ENCODE measurements around the gene SLC39A11. TPM values are rescaled to one million over a fixed set of nuclear protein-coding genes. Genes with fewer than 3 reads are reported as not detected.

Gene SLC39A11
- total and polyA plus RNA-seq, 2 of the 13 experiments (the other 11 are each of a cell fraction or from before 2014, with no cell fraction given), result 17.2 to 31.5 TPM

DNA sequence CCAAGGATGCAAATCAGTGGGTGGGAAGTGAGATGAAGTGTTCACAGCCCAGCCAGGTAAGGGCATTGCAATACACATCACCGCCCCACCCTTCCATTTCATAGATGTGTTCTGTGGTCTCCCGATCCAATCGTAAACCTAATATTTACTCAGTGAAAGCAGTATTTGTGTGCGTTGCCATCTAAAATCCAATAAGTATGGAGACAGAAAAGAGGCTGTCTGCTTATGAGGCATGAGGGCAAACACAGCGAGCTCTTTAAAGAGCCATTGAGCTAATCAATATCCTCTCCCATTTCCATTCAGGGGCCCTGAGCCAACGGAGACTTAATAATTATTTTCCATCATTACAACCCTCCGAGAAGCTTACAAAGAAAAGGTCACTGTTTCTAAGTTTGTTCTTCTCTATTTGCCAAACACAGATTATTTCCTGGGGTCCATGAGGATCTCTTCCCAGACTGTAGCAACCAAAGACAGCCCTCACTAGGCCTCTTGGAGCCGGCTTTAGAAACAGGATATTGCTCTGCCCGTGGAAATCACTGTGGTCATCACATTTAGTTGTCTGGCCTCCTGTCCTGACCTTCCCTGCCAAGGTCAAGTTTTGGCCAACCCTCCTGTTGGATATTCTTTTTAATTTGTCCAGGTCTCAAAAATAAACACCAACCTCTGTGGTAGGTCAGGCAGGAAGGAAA, 120.1 kb downstream of the SLC39A11 start (continued):
- TF ChIP-seq, protein P1, sequence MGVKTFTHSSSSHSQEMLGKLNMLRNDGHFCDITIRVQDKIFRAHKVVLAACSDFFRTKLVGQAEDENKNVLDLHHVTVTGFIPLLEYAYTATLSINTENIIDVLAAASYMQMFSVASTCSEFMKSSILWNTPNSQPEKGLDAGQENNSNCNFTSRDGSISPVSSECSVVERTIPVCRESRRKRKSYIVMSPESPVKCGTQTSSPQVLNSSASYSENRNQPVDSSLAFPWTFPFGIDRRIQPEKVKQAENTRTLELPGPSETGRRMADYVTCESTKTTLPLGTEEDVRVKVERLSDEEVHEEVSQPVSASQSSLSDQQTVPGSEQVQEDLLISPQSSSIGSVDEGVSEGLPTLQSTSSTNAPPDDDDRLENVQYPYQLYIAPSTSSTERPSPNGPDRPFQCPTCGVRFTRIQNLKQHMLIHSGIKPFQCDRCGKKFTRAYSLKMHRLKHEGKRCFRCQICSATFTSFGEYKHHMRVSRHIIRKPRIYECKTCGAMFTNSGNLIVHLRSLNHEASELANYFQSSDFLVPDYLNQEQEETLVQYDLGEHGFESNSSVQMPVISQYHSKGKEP (CRISPR knock-in tag; IDR thresholded peaks at IDR 0.05), result no peak
- TF ChIP-seq EP300 (IDR thresholded peaks at IDR 0.05; ENCODE audit: low read depth in 2 of 2, low read length in 2 of 2), result peak in 1 of 2 experiments; percentile 68; a peak in 2 of 4 replicates
- TF ChIP-seq EP300 (CRISPR knock-in tag; IDR thresholded peaks at IDR 0.05; ENCODE audit: borderline replicate concordance), result no peak
- no peak for TF ChIP-seq TEAD2 (CRISPR knock-in tag; IDR thresholded peaks at IDR 0.05)
- TF ChIP-seq TAF15 (IDR thresholded peaks at IDR 0.05; ENCODE audit: low read depth, low read length, poor library complexity, severe bottlenecking), result no peak
- no peak for TF ChIP-seq ZNF713 (CRISPR knock-in tag; IDR thresholded peaks at IDR 0.05)
- TF ChIP-seq ZNF10 (CRISPR knock-in tag; IDR thresholded peaks at IDR 0.05; ENCODE audit: borderline replicate concordance, low read depth), result no peak
- TF ChIP-seq ZBTB25 (CRISPR knock-in tag; IDR thresholded peaks at IDR 0.05), result 0 out of 2 replicates have a peak, but pooled peaks have one; percentile 42
- TF ChIP-seq, protein P2, sequence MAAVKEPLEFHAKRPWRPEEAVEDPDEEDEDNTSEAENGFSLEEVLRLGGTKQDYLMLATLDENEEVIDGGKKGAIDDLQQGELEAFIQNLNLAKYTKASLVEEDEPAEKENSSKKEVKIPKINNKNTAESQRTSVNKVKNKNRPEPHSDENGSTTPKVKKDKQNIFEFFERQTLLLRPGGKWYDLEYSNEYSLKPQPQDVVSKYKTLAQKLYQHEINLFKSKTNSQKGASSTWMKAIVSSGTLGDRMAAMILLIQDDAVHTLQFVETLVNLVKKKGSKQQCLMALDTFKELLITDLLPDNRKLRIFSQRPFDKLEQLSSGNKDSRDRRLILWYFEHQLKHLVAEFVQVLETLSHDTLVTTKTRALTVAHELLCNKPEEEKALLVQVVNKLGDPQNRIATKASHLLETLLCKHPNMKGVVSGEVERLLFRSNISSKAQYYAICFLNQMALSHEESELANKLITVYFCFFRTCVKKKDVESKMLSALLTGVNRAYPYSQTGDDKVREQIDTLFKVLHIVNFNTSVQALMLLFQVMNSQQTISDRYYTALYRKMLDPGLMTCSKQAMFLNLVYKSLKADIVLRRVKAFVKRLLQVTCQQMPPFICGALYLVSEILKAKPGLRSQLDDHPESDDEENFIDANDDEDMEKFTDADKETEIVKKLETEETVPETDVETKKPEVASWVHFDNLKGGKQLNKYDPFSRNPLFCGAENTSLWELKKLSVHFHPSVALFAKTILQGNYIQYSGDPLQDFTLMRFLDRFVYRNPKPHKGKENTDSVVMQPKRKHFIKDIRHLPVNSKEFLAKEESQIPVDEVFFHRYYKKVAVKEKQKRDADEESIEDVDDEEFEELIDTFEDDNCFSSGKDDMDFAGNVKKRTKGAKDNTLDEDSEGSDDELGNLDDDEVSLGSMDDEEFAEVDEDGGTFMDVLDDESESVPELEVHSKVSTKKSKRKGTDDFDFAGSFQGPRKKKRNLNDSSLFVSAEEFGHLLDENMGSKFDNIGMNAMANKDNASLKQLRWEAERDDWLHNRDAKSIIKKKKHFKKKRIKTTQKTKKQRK (IDR thresholded peaks at IDR 0.05; ENCODE audit: low read length), result no peak
- peak; percentile 29; the same call in 1 of the 2 replicates for TF ChIP-seq MEF2D (CRISPR knock-in tag; IDR thresholded peaks at IDR 0.05)
- peak; percentile 33; the same call in 1 of the 2 replicates for TF ChIP-seq PPARG (CRISPR knock-in tag; conservative IDR thresholded peaks at IDR 0.05)
- TF ChIP-seq, protein P3, sequence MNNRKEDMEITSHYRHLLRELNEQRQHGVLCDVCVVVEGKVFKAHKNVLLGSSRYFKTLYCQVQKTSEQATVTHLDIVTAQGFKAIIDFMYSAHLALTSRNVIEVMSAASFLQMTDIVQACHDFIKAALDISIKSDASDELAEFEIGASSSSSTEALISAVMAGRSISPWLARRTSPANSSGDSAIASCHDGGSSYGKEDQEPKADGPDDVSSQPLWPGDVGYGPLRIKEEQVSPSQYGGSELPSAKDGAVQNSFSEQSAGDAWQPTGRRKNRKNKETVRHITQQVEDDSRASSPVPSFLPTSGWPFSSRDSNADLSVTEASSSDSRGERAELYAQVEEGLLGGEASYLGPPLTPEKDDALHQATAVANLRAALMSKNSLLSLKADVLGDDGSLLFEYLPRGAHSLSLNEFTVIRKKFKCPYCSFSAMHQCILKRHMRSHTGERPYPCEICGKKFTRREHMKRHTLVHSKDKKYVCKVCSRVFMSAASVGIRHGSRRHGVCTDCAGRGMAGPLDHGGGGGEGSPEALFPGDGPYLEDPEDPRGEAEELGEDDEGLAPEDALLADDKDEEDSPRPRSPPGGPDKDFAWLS (CRISPR knock-in tag; IDR thresholded peaks at IDR 0.05; ENCODE audit: borderline replicate concordance), result no peak
- TF ChIP-seq SUZ12 (IDR thresholded peaks at IDR 0.05; ENCODE audit: low read depth, low read length), result no peak
- no peak for TF ChIP-seq ATF5 (CRISPR knock-in tag; IDR thresholded peaks at IDR 0.05; ENCODE audit: low read depth)
- no peak for TF ChIP-seq MED13 (CRISPR knock-in tag; IDR thresholded peaks at IDR 0.05)
- no peak for TF ChIP-seq ZNF430 (CRISPR knock-in tag; IDR thresholded peaks at IDR 0.05)
- peak; percentile 90; the same call in 1 of the 2 replicates for TF ChIP-seq CBFB (CRISPR knock-in tag; IDR thresholded peaks at IDR 0.05)
- TF ChIP-seq TFAP4 (IDR thresholded peaks at IDR 0.05; ENCODE audit: borderline replicate concordance, low read depth), result no peak
- TF ChIP-seq SMC3 (IDR thresholded peaks at IDR 0.05; ENCODE audit: low read length), result no peak

Measured in HepG2 (cell line).